ENCODE measurements around the gene SCRN2. TPM values are rescaled to one million over a fixed set of nuclear protein-coding genes. Genes with fewer than 3 reads are reported as not detected.

Gene SCRN2
- total and polyA plus RNA-seq, 2 of the 8 experiments (the other 6 are each of a cell fraction or from before 2014, with no cell fraction given) = 24.4 to 42.3 TPM

DNA sequence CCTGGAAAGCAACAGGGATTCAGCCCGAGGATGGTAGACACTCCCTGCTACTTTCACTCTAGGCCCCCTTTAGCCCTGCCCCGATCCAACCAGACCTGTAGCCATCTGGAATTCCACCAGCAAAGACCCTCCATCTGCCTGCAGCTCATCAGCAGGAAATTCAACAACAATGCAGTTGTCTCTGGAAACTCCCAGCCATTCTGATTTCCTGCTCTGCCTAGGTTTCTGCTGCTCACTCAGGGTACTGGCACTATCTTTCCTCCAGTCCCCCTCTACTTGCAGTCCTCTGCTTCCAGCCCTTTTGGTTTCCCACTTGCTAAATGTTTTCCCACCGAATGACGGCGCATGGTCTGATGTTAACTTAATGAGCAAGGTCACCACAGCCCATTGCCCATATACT is 12.5 kb upstream of the SCRN2 start (continued):
- TF ChIP-seq, protein P1, sequence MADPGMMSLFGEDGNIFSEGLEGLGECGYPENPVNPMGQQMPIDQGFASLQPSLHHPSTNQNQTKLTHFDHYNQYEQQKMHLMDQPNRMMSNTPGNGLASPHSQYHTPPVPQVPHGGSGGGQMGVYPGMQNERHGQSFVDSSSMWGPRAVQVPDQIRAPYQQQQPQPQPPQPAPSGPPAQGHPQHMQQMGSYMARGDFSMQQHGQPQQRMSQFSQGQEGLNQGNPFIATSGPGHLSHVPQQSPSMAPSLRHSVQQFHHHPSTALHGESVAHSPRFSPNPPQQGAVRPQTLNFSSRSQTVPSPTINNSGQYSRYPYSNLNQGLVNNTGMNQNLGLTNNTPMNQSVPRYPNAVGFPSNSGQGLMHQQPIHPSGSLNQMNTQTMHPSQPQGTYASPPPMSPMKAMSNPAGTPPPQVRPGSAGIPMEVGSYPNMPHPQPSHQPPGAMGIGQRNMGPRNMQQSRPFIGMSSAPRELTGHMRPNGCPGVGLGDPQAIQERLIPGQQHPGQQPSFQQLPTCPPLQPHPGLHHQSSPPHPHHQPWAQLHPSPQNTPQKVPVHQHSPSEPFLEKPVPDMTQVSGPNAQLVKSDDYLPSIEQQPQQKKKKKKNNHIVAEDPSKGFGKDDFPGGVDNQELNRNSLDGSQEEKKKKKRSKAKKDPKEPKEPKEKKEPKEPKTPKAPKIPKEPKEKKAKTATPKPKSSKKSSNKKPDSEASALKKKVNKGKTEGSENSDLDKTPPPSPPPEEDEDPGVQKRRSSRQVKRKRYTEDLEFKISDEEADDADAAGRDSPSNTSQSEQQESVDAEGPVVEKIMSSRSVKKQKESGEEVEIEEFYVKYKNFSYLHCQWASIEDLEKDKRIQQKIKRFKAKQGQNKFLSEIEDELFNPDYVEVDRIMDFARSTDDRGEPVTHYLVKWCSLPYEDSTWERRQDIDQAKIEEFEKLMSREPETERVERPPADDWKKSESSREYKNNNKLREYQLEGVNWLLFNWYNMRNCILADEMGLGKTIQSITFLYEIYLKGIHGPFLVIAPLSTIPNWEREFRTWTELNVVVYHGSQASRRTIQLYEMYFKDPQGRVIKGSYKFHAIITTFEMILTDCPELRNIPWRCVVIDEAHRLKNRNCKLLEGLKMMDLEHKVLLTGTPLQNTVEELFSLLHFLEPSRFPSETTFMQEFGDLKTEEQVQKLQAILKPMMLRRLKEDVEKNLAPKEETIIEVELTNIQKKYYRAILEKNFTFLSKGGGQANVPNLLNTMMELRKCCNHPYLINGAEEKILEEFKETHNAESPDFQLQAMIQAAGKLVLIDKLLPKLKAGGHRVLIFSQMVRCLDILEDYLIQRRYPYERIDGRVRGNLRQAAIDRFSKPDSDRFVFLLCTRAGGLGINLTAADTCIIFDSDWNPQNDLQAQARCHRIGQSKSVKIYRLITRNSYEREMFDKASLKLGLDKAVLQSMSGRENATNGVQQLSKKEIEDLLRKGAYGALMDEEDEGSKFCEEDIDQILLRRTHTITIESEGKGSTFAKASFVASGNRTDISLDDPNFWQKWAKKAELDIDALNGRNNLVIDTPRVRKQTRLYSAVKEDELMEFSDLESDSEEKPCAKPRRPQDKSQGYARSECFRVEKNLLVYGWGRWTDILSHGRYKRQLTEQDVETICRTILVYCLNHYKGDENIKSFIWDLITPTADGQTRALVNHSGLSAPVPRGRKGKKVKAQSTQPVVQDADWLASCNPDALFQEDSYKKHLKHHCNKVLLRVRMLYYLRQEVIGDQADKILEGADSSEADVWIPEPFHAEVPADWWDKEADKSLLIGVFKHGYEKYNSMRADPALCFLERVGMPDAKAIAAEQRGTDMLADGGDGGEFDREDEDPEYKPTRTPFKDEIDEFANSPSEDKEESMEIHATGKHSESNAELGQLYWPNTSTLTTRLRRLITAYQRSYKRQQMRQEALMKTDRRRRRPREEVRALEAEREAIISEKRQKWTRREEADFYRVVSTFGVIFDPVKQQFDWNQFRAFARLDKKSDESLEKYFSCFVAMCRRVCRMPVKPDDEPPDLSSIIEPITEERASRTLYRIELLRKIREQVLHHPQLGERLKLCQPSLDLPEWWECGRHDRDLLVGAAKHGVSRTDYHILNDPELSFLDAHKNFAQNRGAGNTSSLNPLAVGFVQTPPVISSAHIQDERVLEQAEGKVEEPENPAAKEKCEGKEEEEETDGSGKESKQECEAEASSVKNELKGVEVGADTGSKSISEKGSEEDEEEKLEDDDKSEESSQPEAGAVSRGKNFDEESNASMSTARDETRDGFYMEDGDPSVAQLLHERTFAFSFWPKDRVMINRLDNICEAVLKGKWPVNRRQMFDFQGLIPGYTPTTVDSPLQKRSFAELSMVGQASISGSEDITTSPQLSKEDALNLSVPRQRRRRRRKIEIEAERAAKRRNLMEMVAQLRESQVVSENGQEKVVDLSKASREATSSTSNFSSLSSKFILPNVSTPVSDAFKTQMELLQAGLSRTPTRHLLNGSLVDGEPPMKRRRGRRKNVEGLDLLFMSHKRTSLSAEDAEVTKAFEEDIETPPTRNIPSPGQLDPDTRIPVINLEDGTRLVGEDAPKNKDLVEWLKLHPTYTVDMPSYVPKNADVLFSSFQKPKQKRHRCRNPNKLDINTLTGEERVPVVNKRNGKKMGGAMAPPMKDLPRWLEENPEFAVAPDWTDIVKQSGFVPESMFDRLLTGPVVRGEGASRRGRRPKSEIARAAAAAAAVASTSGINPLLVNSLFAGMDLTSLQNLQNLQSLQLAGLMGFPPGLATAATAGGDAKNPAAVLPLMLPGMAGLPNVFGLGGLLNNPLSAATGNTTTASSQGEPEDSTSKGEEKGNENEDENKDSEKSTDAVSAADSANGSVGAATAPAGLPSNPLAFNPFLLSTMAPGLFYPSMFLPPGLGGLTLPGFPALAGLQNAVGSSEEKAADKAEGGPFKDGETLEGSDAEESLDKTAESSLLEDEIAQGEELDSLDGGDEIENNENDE (IDR thresholded peaks at IDR 0.05; ENCODE audit: insufficient replicate concordance, low read length) = no peak
- no peak for TF ChIP-seq BACH1 (IDR thresholded peaks at IDR 0.05; ENCODE audit: low read length)
- TF ChIP-seq GTF2F1 (IDR thresholded peaks at IDR 0.05; ENCODE audit: borderline replicate concordance, low read depth, low read length) = no peak
- TF ChIP-seq POU5F1 (IDR thresholded peaks at IDR 0.05; ENCODE audit: low read depth, low read length) = no peak
- no peak for TF ChIP-seq RXRA (IDR thresholded peaks at IDR 0.05; ENCODE audit: insufficient read depth, low read depth, low read length)
- TF ChIP-seq NANOG (IDR thresholded peaks at IDR 0.05; ENCODE audit: insufficient read depth, low read depth, low read length, poor library complexity, severe bottlenecking) = no peak
- no peak for TF ChIP-seq EP300 (IDR thresholded peaks at IDR 0.05; ENCODE audit: borderline replicate concordance in 1 of 2, low read depth in 2 of 2, low read length in 2 of 2)
- TF ChIP-seq RBBP5 (IDR thresholded peaks at IDR 0.05; ENCODE audit: borderline replicate concordance, low read depth, low read length) = no peak

Data from H1 (cell line).